GM12878 (cell line): ENCODE data around the gene SH3YL1. TPM values are rescaled to one million over a fixed set of nuclear protein-coding genes. Genes with fewer than 3 reads are reported as not detected.

ENCODE experiments used
- ATAC-seq: fragments of 200-7000 bp; cut with Tn5 transposase; 3 replicates; pipeline ENCODE4 v1.9.1; 2020; ENCODE audit warnings: mild to moderate bottlenecking, moderate library complexity
- BruUV-seq: library from RNA; stranded (reverse); fragments of 400-500 nt; replicated peaks from 2 replicates; lab custom pipeline; 2021; lab: Mats Ljungman, UMichigan
- CTCF ChIA-PET: fragments of 300-600 bp; sonication (Branson Sonifier 250); formaldehyde crosslinking; extraction: SDS; loops from one replicate; lab custom pipeline; 2021; ENCODE audit warnings: inconsistent platforms; lab: Yijun Ruan, JAX
- POLR2A ChIA-PET: fragments of 350-600 bp; formaldehyde crosslinking; extraction: SDS; loops from one replicate; lab custom pipeline; 2021; ENCODE audit warnings: inconsistent platforms; lab: Charles Lee
- RAD21 ChIA-PET: fragments of 300-600 bp; sonication (Branson Sonifier 250); formaldehyde crosslinking; loops from one replicate; lab custom pipeline; 2023; ENCODE audit warnings: antibody characterized with exemption; ENCODE audit not compliant: unreplicated experiment; lab: Charles Lee
- SMC1A ChIA-PET: fragments of 300-600 bp; sonication (Branson Sonifier 250); formaldehyde crosslinking; loops from one replicate; lab custom pipeline; 2023; ENCODE audit not compliant: unreplicated experiment, uncharacterized antibody; lab: Charles Lee
- DNase-seq: peaks from one replicate; pipeline ENCODE4 v3.0.0-alpha.2; 2011; ENCODE audit warnings: low read depth, low spot score
- FAIRE-seq: peaks from 3 replicates; lab custom pipeline; 2011; peaks lifted over from hg19 to GRCh38; lab: Jason Lieb, UNC
- H2AFZ ChIP-seq: 2 replicates; pipeline ENCODE4 v1.6.0; 2011; ENCODE audit warnings: low read depth, low read length, control low read depth; ENCODE audit not compliant: control insufficient read depth
- H3K27ac ChIP-seq: 2 replicates; pipeline ENCODE4 v1.5.1; 2011; ENCODE audit warnings: control low read depth; ENCODE audit not compliant: control insufficient read depth, insufficient read depth
- H3K27me3 ChIP-seq, 2 experiments: replicated peaks in 1 of 2; 2 replicates each; pipeline versions ENCODE4 v1.6.0 to v1.6.1; 2011; ENCODE audit warnings: low read length in 1 of 2; ENCODE audit not compliant: control insufficient read depth in 2 of 2, insufficient read depth in 2 of 2
- H3K36me3 ChIP-seq, 2 experiments: 2 replicates each; pipeline ENCODE4 v1.5.1; 2011; ENCODE audit warnings: low read length in 1 of 2; ENCODE audit not compliant: control insufficient read depth in 2 of 2, insufficient read depth in 2 of 2
- H3K4me1 ChIP-seq: 2 replicates; pipeline ENCODE4 v1.6.1; 2011; ENCODE audit warnings: mild to moderate bottlenecking, low read length, moderate library complexity, mixed read lengths; ENCODE audit not compliant: control insufficient read depth, insufficient read depth
- H3K4me2 ChIP-seq: 2 replicates; pipeline ENCODE4 v1.6.0; 2011; ENCODE audit warnings: control low read depth; ENCODE audit not compliant: control insufficient read depth, insufficient read depth
- H3K4me3 ChIP-seq: fragments of 200-600 bp; sonication (generic); 2 replicates; pipeline ENCODE4 v1.5.1; 2016
- H3K79me2 ChIP-seq: 2 replicates; pipeline ENCODE4 v1.6.0; 2011; ENCODE audit warnings: low read length; ENCODE audit not compliant: control insufficient read depth, insufficient read depth
- H3K9ac ChIP-seq: 2 replicates; pipeline ENCODE4 v1.8.0; 2011; ENCODE audit warnings: low read length, control low read depth, mixed read lengths; ENCODE audit not compliant: control insufficient read depth, insufficient read depth
- H3K9me3 ChIP-seq: replicated peaks from 3 replicates; pipeline ENCODE4 v1.5.1; 2011; ENCODE audit warnings: mild to moderate bottlenecking, low read length; ENCODE audit not compliant: control insufficient read depth, insufficient read depth
- H4K20me1 ChIP-seq: 2 replicates; pipeline ENCODE4 v1.6.0; 2011; ENCODE audit not compliant: control insufficient read depth, insufficient read depth
- CBFB ChIP-seq: IDR thresholded peaks from 2 replicates; pipeline ENCODE4 v1.6.1; 2016; ENCODE audit warnings: antibody characterized with exemption, low read depth
- GATAD2B ChIP-seq: fragments of 450-650 bp; conservative IDR thresholded peaks from 2 replicates; pipeline ENCODE4 v1.6.1; 2017; ENCODE audit warnings: low read depth, mild to moderate bottlenecking, moderate library complexity
- IRF4 ChIP-seq: IDR thresholded peaks from 2 replicates; pipeline ENCODE4 v1.6.1; 2011; ENCODE audit warnings: low read depth, low read length
- WRNIP1 ChIP-seq: IDR thresholded peaks from 2 replicates; pipeline ENCODE4 v1.6.1; 2011; ENCODE audit warnings: low read depth, low read length, improper control_type of control experiment, borderline replicate concordance
- WGBS: methylation state at CpG from one replicate; pipeline ENCODE4 v1.1.6; 2016; ENCODE audit warnings: low lambda C conversion rate; ENCODE audit not compliant: insufficient replicate concordance, insufficient coverage; ENCODE audit errors: missing lambda C conversion rate; 5-methylcytosine and 5-hydroxymethylcytosine counted together
- in situ Hi-C: fragments of 300-500 bp; cut with MboI; formaldehyde crosslinking; loops from 9 replicates; pipeline ENCODE4 v1.14.3; 2018; ENCODE audit warnings: mixed read lengths
- intact Hi-C: fragments of 100-400 bp; cut with micrococcal nuclease; formaldehyde crosslinking; loops from one replicate; pipeline ENCODE4 v1.14.2; 2022; ENCODE audit not compliant: unreplicated experiment
- polyA plus RNA-seq, 11 experiments: library from polyadenylated mRNA; depleted of rRNA in 4 of 11; unstranded in 6 of 11; stranded (reverse) in 5 of 11; fragments of >200 nt; fragmentation: Nextera tagmentation in 4 of 11; fragmentation: Illumina TruSeq in 1 of 11; extraction: Ambion mirVana in 4 of 11; extraction: Trizol in 1 of 11; gene quantifications; 1 replicate in 1 of 11; 2 replicates in 10 of 11; pipeline versions ENCODE4 v1.2.1 to v1.2.3, GENCODE V29; 2011 to 2016; ENCODE audit warnings: inconsistent platforms in 2 of 11, missing spikeins in 2 of 11, low read depth in 1 of 11
- total RNA-seq, 4 experiments: library from RNA; depleted of rRNA in 3 of 4; stranded (reverse); fragments of >200 nt in 3 of 4; fragmentation: Illumina TruSeq in 1 of 4; extraction: Trizol in 1 of 4; gene quantifications; 2 replicates each; pipeline versions ENCODE4 v1.2.1 to v1.2.3, GENCODE V29; 2013 to 2021
- TF ChIP-seq, protein P1 (sequence below): fragments of 450-650 bp; IDR thresholded peaks from 2 replicates; pipeline ENCODE4 v1.6.1; 2018; ENCODE audit warnings: mild to moderate bottlenecking, low read depth, moderate library complexity; ENCODE audit not compliant: partially characterized antibody
- TF ChIP-seq, protein P2 (sequence below): IDR thresholded peaks from 2 replicates; pipeline ENCODE4 v1.6.1; 2011; ENCODE audit warnings: mild to moderate bottlenecking, low read depth, low read length, moderate library complexity; ENCODE audit not compliant: insufficient replicate concordance

SH3YL1 gene
- total and polyA plus RNA-seq, 10 of the 15 experiments (the other 5 are each of a cell fraction or from before 2014, with no cell fraction given) = 12.2 to 22.4 (median 17.2) TPM

DNA sequence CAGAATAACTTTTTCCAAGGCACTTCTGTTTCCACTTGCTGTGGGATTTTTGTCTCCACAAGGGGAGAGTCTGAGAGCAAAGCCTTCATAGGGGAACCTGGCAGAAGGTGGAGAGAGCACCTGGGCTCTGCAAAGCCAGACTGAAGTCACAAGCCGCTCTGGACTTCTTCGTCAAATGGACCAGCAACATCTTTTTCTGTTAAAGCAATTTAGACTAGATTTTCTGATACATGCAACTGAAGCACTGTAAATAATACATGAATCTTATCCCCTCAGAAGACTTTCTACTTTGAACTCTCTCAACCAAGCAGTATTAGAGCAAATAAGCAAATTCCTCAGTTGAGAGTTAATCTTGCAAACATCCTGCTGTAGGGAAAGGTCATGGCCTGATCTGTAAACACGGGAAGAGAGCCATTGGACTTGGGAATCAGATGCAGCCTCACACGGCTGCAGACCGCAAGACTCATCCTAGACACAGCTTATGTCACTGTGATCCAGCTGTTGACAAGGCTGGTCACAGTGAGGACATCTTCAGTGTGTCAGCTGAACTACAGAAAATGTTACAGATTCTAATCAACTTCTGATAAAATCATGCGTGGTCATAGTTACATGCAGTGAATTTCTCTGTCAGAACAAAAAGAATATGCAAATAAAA is 3.2 kb downstream of the SH3YL1 start:
- Histone ChIP-seq H3K4me1 (no peaks in the 10 kb centered on the region; the same call in 1 of the 2 replicates), H3K9ac (no peak overlapping the region), H3K27me3 (no peaks in the 10 kb centered on the region), H3K36me3 (no peaks in the 10 kb centered on the region), H3K4me2 (no peak overlapping the region), H4K20me1 (no peaks in the 10 kb centered on the region), H3K9me3 (peaks cover 6% of the 10 kb centered on the region; the same call in 1 of the 3 replicates), H3K27ac (no peak overlapping the region), H3K79me2 (peaks cover 10% of the 10 kb centered on the region), H2AFZ (no peak overlapping the region), H3K4me3 (no peak overlapping the region)
- ChIA-PET POLR2A (no interaction called here), SMC1A (interaction anchor here (1.4 kb wide), 1 partner anchor 14 kb away, joined by 5 read pairs; no protein-coding TSS in a partner anchor), RAD21 (no interaction called here), CTCF (interaction anchor here (1.0 to 1.6 kb wide), 3 partner anchors 10 to 15 kb away, joined by 4 to 9 read pairs (median 7); no protein-coding TSS in a partner anchor)
- TF ChIP-seq CBFB (no peak), WRNIP1 (no peak), IRF4 (no peak), GATAD2B (no peak)
- TF ChIP-seq, protein P1, sequence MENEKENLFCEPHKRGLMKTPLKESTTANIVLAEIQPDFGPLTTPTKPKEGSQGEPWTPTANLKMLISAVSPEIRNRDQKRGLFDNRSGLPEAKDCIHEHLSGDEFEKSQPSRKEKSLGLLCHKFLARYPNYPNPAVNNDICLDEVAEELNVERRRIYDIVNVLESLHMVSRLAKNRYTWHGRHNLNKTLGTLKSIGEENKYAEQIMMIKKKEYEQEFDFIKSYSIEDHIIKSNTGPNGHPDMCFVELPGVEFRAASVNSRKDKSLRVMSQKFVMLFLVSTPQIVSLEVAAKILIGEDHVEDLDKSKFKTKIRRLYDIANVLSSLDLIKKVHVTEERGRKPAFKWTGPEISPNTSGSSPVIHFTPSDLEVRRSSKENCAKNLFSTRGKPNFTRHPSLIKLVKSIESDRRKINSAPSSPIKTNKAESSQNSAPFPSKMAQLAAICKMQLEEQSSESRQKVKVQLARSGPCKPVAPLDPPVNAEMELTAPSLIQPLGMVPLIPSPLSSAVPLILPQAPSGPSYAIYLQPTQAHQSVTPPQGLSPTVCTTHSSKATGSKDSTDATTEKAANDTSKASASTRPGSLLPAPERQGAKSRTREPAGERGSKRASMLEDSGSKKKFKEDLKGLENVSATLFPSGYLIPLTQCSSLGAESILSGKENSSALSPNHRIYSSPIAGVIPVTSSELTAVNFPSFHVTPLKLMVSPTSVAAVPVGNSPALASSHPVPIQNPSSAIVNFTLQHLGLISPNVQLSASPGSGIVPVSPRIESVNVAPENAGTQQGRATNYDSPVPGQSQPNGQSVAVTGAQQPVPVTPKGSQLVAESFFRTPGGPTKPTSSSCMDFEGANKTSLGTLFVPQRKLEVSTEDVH = no peak
- TF ChIP-seq, protein P2, sequence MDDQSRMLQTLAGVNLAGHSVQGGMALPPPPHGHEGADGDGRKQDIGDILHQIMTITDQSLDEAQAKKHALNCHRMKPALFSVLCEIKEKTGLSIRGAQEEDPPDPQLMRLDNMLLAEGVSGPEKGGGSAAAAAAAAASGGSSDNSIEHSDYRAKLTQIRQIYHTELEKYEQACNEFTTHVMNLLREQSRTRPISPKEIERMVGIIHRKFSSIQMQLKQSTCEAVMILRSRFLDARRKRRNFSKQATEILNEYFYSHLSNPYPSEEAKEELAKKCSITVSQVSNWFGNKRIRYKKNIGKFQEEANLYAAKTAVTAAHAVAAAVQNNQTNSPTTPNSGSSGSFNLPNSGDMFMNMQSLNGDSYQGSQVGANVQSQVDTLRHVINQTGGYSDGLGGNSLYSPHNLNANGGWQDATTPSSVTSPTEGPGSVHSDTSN = no peak
- in situ Hi-C loops (no loop called here), intact Hi-C loops (no loop called here)
- ATAC-seq (no peak), DNase-seq (no peak), FAIRE-seq (no peak)
- 92% methylated on average over 6 of the region's 6 CpGs for WGBS
- no TSS peak for BruUV-seq
